GM23338 (cell line): ENCODE measurements around the gene GPR39. TPM values are rescaled to one million over a fixed set of nuclear protein-coding genes. Genes with fewer than 3 reads are reported as not detected.

Experiments
- CTCF ChIP-seq, 2 experiments: fragments of 200-600 bp in 1 of 2; sonication (generic) in 1 of 2; conservative IDR thresholded peaks; 2 replicates each; pipeline versions ENCODE4 v1.5.1 to v1.6.1; 2016 to 2017; ENCODE audit warnings: antibody characterized with exemption in 2 of 2, low read depth in 2 of 2, mild to moderate bottlenecking in 2 of 2, moderate library complexity in 1 of 2
- ETS1 ChIP-seq: IDR thresholded peaks from 2 replicates; pipeline ENCODE4 v1.6.1; 2016; ENCODE audit warnings: antibody characterized with exemption
- NANOG ChIP-seq: IDR thresholded peaks from 2 replicates; pipeline ENCODE4 v1.6.1; 2016; ENCODE audit warnings: antibody characterized with exemption, borderline replicate concordance
- POLR2AphosphoS5 ChIP-seq: IDR thresholded peaks from 2 replicates; pipeline ENCODE4 v1.6.1; 2016; ENCODE audit warnings: antibody characterized with exemption, low read depth
- ZNF331 ChIP-seq: fragments of 250-450 bp; sonication (Bioruptor Pico); IDR thresholded peaks from 2 replicates; pipeline ENCODE4 v1.5.0; 2020; ENCODE audit warnings: low read depth, mild to moderate bottlenecking, moderate library complexity
- ZNF462 ChIP-seq: fragments of 250-450 bp; sonication (Bioruptor Pico); IDR thresholded peaks from 2 replicates; pipeline ENCODE4 v1.5.0; 2020; ENCODE audit warnings: mild to moderate bottlenecking, moderate library complexity
- polyA plus RNA-seq: library from polyadenylated mRNA; unstranded; fragments of >200 nt; fragmentation: Nextera tagmentation; extraction: Ambion mirVana; gene quantifications from 2 replicates; pipeline ENCODE4 v1.2.1, GENCODE V29; 2016
- total RNA-seq: library from RNA; depleted of rRNA; stranded (reverse); fragments of >200 nt; shearing (Covaris generic); gene quantifications from 2 replicates; pipeline ENCODE4 v1.2.3, GENCODE V29; 2014

Gene GPR39
- total and polyA plus RNA-seq, 2 experiments from 2014 or later, result 0.55 to 1.9 TPM

- TF ChIP-seq ZNF462 (CRISPR knock-in tag), result no peak
- no peak for TF ChIP-seq POLR2AphosphoS5
- no peak for TF ChIP-seq ETS1
- no peak for TF ChIP-seq CTCF (conservative IDR thresholded peaks at IDR 0.05; ENCODE audit: low read depth in 2 of 2)
- TF ChIP-seq ZNF331 (CRISPR knock-in tag), result no peak
- no peak for TF ChIP-seq NANOG
Measured at GRCh38 chr2:132632000-132632649, 215.5 kb downstream of the GPR39 start (continued).
